Measurements from ENCODE around the gene EYS.
"Not testable (repeated sequence)": the region's sequence is repeated elsewhere in the genome, so short reads cannot be mapped to it uniquely, and the experiment has no call there.

Gene EYS

GRCh38 chr6:65501045-65501444 is 206.0 kb downstream of the EYS start (continued):
- TF ChIP-seq CSRNP3 (CRISPR knock-in tag; IDR thresholded peaks at IDR 0.05) = no peak
- no peak for TF ChIP-seq RARB (CRISPR knock-in tag; IDR thresholded peaks at IDR 0.05)
- TF ChIP-seq TCF4 (CRISPR knock-in tag; IDR thresholded peaks at IDR 0.05; ENCODE audit: borderline replicate concordance) = no peak
- TF ChIP-seq ZNF70 (CRISPR knock-in tag; IDR thresholded peaks at IDR 0.05) = no peak
- TF ChIP-seq ZFP30 (CRISPR knock-in tag; IDR thresholded peaks at IDR 0.05) = no peak
- TF ChIP-seq BACH2 (CRISPR knock-in tag; IDR thresholded peaks at IDR 0.05; ENCODE audit: borderline replicate concordance) = no peak

- ATAC-seq = not testable (repeated sequence)
Measured at GRCh38 chr6:65483652-65484051, 223.4 kb downstream of the EYS start.

DNA sequence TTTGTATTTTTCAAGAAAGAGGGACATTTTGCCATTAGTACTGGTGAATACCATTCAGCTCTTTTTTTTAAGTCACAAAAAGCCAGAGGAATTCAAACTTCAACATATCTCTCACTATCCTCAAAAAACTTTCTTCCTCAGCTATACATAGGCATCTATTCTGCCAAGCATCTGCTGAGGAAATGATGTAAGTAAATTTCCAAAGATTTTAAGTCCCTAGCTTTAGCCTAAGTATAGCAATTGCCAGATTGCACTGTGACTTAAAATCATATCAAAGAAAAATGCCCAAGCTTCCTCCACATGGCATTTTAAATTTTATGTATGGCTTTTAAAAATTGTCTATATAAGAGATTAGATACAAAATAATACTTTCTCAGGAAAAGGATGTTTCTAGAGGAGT is 237.4 kb downstream of the EYS start:
- no peak for TF ChIP-seq CSRNP3 (CRISPR knock-in tag; IDR thresholded peaks at IDR 0.05)
- TF ChIP-seq GLIS3 (CRISPR knock-in tag; IDR thresholded peaks at IDR 0.05) = no peak
- no peak for TF ChIP-seq ZC3H10 (CRISPR knock-in tag; IDR thresholded peaks at IDR 0.05)
- no peak for TF ChIP-seq TCF4 (CRISPR knock-in tag; IDR thresholded peaks at IDR 0.05; ENCODE audit: borderline replicate concordance)
- no peak for TF ChIP-seq PPARA (CRISPR knock-in tag; IDR thresholded peaks at IDR 0.05; ENCODE audit: borderline replicate concordance)
- no peak for TF ChIP-seq CREB5 (CRISPR knock-in tag; IDR thresholded peaks at IDR 0.05; ENCODE audit: low read depth)
- no peak for ATAC-seq

GRCh38 chr6:65468307-65468706 is 238.7 kb downstream of the EYS start:
- TF ChIP-seq POU6F1 (CRISPR knock-in tag; IDR thresholded peaks at IDR 0.05; ENCODE audit: borderline replicate concordance, low read depth) (no peak), CREB5 (CRISPR knock-in tag; IDR thresholded peaks at IDR 0.05; ENCODE audit: low read depth) (no peak), ZC3H10 (CRISPR knock-in tag; IDR thresholded peaks at IDR 0.05) (no peak), BACH2 (CRISPR knock-in tag; IDR thresholded peaks at IDR 0.05; ENCODE audit: borderline replicate concordance) (no peak), ZFP30 (CRISPR knock-in tag; IDR thresholded peaks at IDR 0.05) (no peak), GLIS3 (CRISPR knock-in tag; IDR thresholded peaks at IDR 0.05) (no peak), TCF4 (CRISPR knock-in tag; IDR thresholded peaks at IDR 0.05; ENCODE audit: borderline replicate concordance) (no peak), RARB (CRISPR knock-in tag; IDR thresholded peaks at IDR 0.05) (no peak)

GRCh38 chr6:65461121-65461520 is 245.9 kb downstream of the EYS start:
- ATAC-seq = no peak
- TF ChIP-seq ZFP3 (CRISPR knock-in tag; IDR thresholded peaks at IDR 0.05) (no peak), PPARA (CRISPR knock-in tag; IDR thresholded peaks at IDR 0.05; ENCODE audit: borderline replicate concordance) (no peak), TCF4 (CRISPR knock-in tag; IDR thresholded peaks at IDR 0.05; ENCODE audit: borderline replicate concordance) (no peak), ZFP30 (CRISPR knock-in tag; IDR thresholded peaks at IDR 0.05) (no peak), ZNF565 (CRISPR knock-in tag; conservative IDR thresholded peaks at IDR 0.05; ENCODE audit: low read depth) (no peak), CREB5 (CRISPR knock-in tag; IDR thresholded peaks at IDR 0.05; ENCODE audit: low read depth) (no peak), ZNF8 (CRISPR knock-in tag; IDR thresholded peaks at IDR 0.05) (no peak), BACH2 (CRISPR knock-in tag; IDR thresholded peaks at IDR 0.05; ENCODE audit: borderline replicate concordance) (no peak), RARB (CRISPR knock-in tag; IDR thresholded peaks at IDR 0.05) (no peak), ARNTL (CRISPR knock-in tag; IDR thresholded peaks at IDR 0.05; ENCODE audit: borderline replicate concordance, low read depth) (no peak), ZNF70 (CRISPR knock-in tag; IDR thresholded peaks at IDR 0.05) (no peak), GLIS3 (CRISPR knock-in tag; IDR thresholded peaks at IDR 0.05) (no peak), ZC3H10 (CRISPR knock-in tag; IDR thresholded peaks at IDR 0.05) (no peak), TOX (CRISPR knock-in tag; IDR thresholded peaks at IDR 0.05; ENCODE audit: borderline replicate concordance) (no peak), ISL1 (CRISPR knock-in tag; IDR thresholded peaks at IDR 0.05) (no peak), ESRRG (CRISPR knock-in tag; IDR thresholded peaks at IDR 0.05) (no peak), OSR1 (CRISPR knock-in tag; IDR thresholded peaks at IDR 0.05) (no peak), SNAI2 (CRISPR knock-in tag; IDR thresholded peaks at IDR 0.05) (no peak)
- TF ChIP-seq, protein P1, sequence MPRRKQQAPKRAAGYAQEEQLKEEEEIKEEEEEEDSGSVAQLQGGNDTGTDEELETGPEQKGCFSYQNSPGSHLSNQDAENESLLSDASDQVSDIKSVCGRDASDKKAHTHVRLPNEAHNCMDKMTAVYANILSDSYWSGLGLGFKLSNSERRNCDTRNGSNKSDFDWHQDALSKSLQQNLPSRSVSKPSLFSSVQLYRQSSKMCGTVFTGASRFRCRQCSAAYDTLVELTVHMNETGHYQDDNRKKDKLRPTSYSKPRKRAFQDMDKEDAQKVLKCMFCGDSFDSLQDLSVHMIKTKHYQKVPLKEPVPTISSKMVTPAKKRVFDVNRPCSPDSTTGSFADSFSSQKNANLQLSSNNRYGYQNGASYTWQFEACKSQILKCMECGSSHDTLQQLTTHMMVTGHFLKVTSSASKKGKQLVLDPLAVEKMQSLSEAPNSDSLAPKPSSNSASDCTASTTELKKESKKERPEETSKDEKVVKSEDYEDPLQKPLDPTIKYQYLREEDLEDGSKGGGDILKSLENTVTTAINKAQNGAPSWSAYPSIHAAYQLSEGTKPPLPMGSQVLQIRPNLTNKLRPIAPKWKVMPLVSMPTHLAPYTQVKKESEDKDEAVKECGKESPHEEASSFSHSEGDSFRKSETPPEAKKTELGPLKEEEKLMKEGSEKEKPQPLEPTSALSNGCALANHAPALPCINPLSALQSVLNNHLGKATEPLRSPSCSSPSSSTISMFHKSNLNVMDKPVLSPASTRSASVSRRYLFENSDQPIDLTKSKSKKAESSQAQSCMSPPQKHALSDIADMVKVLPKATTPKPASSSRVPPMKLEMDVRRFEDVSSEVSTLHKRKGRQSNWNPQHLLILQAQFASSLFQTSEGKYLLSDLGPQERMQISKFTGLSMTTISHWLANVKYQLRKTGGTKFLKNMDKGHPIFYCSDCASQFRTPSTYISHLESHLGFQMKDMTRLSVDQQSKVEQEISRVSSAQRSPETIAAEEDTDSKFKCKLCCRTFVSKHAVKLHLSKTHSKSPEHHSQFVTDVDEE (CRISPR knock-in tag; IDR thresholded peaks at IDR 0.05) = no peak

More at GRCh38 chr6:65468307-65468706, 238.7 kb downstream of the EYS start:
- ATAC-seq = no peak

Data from SK-N-SH treated with all-trans-retinoic acid at 6 μM for 48 hours (cell line).